Brain microvascular endothelial cell (primary cell): ENCODE results near the gene C2orf49.

Experiments
- DNase-seq: peaks from one replicate; pipeline ENCODE4 v3.0.0-alpha.2; 2020
- H3K27ac ChIP-seq: fragments of 250-450 bp; sonication (Bioruptor Pico); 2 replicates; pipeline ENCODE4 v1.5.1; 2020; ENCODE audit warnings: mild to moderate bottlenecking, moderate library complexity
- H3K27me3 ChIP-seq: fragments of 250-450 bp; sonication (Bioruptor Pico); replicated peaks from 2 replicates; pipeline ENCODE4 v1.5.1; 2020; ENCODE audit warnings: mild to moderate bottlenecking
- H3K36me3 ChIP-seq: fragments of 250-450 bp; sonication (Bioruptor Pico); replicated peaks from 2 replicates; pipeline ENCODE4 v1.5.1; 2020; ENCODE audit warnings: mild to moderate bottlenecking
- H3K4me3 ChIP-seq: 2 replicates; pipeline ENCODE4 v1.5.1; 2011; ENCODE audit warnings: low read depth, mild to moderate bottlenecking, control low read depth, low read length, moderate library complexity
- CTCF ChIP-seq: IDR thresholded peaks from 2 replicates; pipeline ENCODE4 v1.5.1; 2011; ENCODE audit warnings: low read depth, mild to moderate bottlenecking, moderate library complexity, low read length, control low read depth, inconsistent platforms; ENCODE audit errors: missing control alignments
- in situ Hi-C: cut with HindIII; loops from 2 replicates; pipeline ENCODE4 v1.10.0; 2017; ENCODE audit warnings: low sequenced_read_pairs, low pct_ligation_motif_present

The C2orf49 gene

GRCh38 chr2:105385731-105386540 is 48.6 kb downstream of the C2orf49 start:
- no peak for TF ChIP-seq CTCF
- Histone ChIP-seq H3K27ac (no peak overlapping the region), H3K27me3 (no peaks in the 10 kb centered on the region), H3K36me3 (peaks cover 78% of the 10 kb centered on the region), H3K4me3 (no peak overlapping the region)
- DNase-seq = no peak
- in situ Hi-C loops = no loop called here

- no peak for DNase-seq
- no peak overlapping the region for H3K4me3 ChIP-seq
- peak overlapping the region; percentile 98 for H3K27ac ChIP-seq
- in situ Hi-C loops = no loop called here
- H3K36me3 ChIP-seq = peaks cover 77% of the 10 kb centered on the region
- H3K27me3 ChIP-seq = no peaks in the 10 kb centered on the region
- TF ChIP-seq CTCF = no peak
Observed at GRCh38 chr2:105387225-105387624, 49.9 kb downstream of the C2orf49 start.

- peak; percentile 87 for DNase-seq
- peaks cover 73% of the 10 kb centered on the region for H3K36me3 ChIP-seq
- H3K27me3 ChIP-seq = no peaks in the 10 kb centered on the region
- no peak for TF ChIP-seq CTCF
- H3K27ac ChIP-seq = peak overlapping the region; percentile 98
- no peak overlapping the region for H3K4me3 ChIP-seq
- in situ Hi-C loops = no loop called here
Observed at GRCh38 chr2:105388971-105389381, 51.6 kb downstream of the C2orf49 start.

- H3K36me3 ChIP-seq = peaks cover 71% of the 10 kb centered on the region
- in situ Hi-C loops = no loop called here
Observed at GRCh38 chr2:105390454-105390853, 53.1 kb downstream of the C2orf49 start.

GRCh38 chr2:105391058-105391627 is 53.8 kb downstream of the C2orf49 start:
- H3K4me3 ChIP-seq = no peak overlapping the region
- DNase-seq = peak; percentile 77
- peak overlapping the region; percentile 98 for H3K27ac ChIP-seq
- TF ChIP-seq CTCF = no peak
- in situ Hi-C loops = no loop called here
- no peaks in the 10 kb centered on the region for H3K27me3 ChIP-seq
- peaks cover 71% of the 10 kb centered on the region for H3K36me3 ChIP-seq

More at GRCh38 chr2:105390454-105390853, 53.1 kb downstream of the C2orf49 start:
- no peak for DNase-seq
- Histone ChIP-seq H3K4me3 (no peak overlapping the region), H3K27me3 (no peaks in the 10 kb centered on the region), H3K27ac (peak overlapping the region; percentile 98)
- no peak for TF ChIP-seq CTCF
